Measurements from ENCODE around the gene ADGRG7.

DNA sequence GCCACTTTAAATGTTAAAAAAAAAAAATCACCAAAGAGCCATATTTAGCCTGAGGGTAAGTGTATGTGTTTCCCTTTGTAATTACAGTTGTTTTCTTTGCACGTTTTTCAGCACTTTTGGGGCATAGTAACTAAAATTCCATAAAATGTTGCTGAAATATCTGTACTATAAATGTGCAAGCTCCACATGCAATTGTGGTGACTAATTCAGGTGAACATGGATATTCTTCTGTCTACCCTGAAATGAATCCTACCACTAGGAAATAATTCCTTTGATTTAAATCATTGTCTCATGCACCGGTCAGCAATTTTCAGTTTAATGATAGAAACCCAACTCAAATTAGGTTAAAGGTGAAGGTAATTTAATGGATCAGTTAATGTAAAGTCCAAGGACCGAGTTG, 86.8 kb downstream of the ADGRG7 start:
- no peak for TF ChIP-seq POLR2AphosphoS5 (IDR thresholded peaks at IDR 0.05)
- TF ChIP-seq, protein P1, sequence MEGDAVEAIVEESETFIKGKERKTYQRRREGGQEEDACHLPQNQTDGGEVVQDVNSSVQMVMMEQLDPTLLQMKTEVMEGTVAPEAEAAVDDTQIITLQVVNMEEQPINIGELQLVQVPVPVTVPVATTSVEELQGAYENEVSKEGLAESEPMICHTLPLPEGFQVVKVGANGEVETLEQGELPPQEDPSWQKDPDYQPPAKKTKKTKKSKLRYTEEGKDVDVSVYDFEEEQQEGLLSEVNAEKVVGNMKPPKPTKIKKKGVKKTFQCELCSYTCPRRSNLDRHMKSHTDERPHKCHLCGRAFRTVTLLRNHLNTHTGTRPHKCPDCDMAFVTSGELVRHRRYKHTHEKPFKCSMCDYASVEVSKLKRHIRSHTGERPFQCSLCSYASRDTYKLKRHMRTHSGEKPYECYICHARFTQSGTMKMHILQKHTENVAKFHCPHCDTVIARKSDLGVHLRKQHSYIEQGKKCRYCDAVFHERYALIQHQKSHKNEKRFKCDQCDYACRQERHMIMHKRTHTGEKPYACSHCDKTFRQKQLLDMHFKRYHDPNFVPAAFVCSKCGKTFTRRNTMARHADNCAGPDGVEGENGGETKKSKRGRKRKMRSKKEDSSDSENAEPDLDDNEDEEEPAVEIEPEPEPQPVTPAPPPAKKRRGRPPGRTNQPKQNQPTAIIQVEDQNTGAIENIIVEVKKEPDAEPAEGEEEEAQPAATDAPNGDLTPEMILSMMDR (IDR thresholded peaks at IDR 0.05), result no peak

Data from breast epithelium (tissue), 3 donors.